Muscle of back (tissue), 10 donors: ENCODE measurements around the gene CLMP. TPM values are rescaled to one million over a fixed set of nuclear protein-coding genes. Genes with fewer than 3 reads are reported as not detected.

Source experiments
- polyA plus RNA-seq, 10 donors: library from polyadenylated mRNA; unstranded; fragments of 120-200 nt; gene quantifications; one replicate each; pipeline ENCODE4 v1.2.1, GENCODE V29; 2013; ENCODE audit not compliant: insufficient read length in 10 of 10

CLMP gene
- polyA plus RNA-seq, 10 donors = 16.4 to 41.0 (median 20.3) TPM

Other genes with a start within 250 kb of the CLMP start
- not detected for gene BSX, start 213.4 kb downstream of the CLMP start, polyA plus RNA-seq
- gene HSPA8, start 133.1 kb downstream of the CLMP start, polyA plus RNA-seq = 1,000 to 10,000 TPM; 1,445 to 2,027 (median 1,727) TPM
- gene GRAMD1B, start 235.0 kb upstream of the CLMP start, polyA plus RNA-seq = 1 to 10 TPM; 3.9 to 9.8 (median 8.4) TPM